ENCODE results near the gene LATS2.
A peak's percentile ranks its signal among the peaks of the same experiment; 100 is the strongest.

Gene LATS2

DNA sequence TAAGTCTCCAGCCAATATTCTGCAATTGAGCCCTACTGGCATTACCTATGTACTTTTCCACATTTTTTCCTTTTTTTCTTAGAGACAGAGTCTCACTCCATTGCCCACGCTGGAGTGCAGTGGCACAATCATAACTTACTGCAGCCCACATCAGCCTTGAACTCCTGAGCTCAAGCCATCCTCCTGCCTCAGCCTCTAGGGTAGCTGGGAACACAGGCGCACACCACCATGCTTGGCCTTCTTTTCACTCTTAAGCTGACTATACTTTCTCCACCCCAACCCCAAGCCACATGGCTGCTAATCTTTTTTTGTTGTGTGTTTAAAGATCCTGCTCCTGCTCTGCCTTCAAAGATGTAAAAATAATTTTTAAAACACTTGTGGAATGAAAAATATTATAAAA is 1.6 kb upstream of the LATS2 start:
- ChIA-PET POLR2A (interaction anchor here (0.7 kb wide), 1 partner anchor 193 kb away, joined by 5 read pairs; no protein-coding TSS in a partner anchor), CTCF (no interaction called here)
- Histone ChIP-seq H3K4me3 (ENCODE audit: low read depth, low read length) (no peak overlapping the region), H3K27ac (ENCODE audit: extremely low read depth, low read depth, low read length) (no peak overlapping the region), H3K36me3 (ENCODE audit: control insufficient read depth in 2 of 2, insufficient read depth in 1 of 2, low read length in 2 of 2) (no peaks in the 10 kb centered on the region; a peak in 1 of 3 replicates), H3K9me3 (ENCODE audit: control insufficient read depth, insufficient read depth, low read depth, low read length) (no peaks in the 10 kb centered on the region), H3K4me1 (ENCODE audit: control insufficient read depth, insufficient read depth, low read length) (peaks cover 5% of the 10 kb centered on the region; the same call in 1 of the 2 replicates)
- TF ChIP-seq HOXA7 (CRISPR knock-in tag; IDR thresholded peaks at IDR 0.05; ENCODE audit: borderline replicate concordance) (no peak), PRDM1 (tag by site-specific recombination; IDR thresholded peaks at IDR 0.05) (0 out of 2 replicates have a peak, but pooled peaks have one; percentile 15), ZNF707 (tag by site-specific recombination; IDR thresholded peaks at IDR 0.05) (no peak), ZNF404 (tag by site-specific recombination; IDR thresholded peaks at IDR 0.05) (no peak), ZNF391 (tag by site-specific recombination; IDR thresholded peaks at IDR 0.05; ENCODE audit: borderline replicate concordance, low read depth) (no peak)
- TF ChIP-seq, protein P1, sequence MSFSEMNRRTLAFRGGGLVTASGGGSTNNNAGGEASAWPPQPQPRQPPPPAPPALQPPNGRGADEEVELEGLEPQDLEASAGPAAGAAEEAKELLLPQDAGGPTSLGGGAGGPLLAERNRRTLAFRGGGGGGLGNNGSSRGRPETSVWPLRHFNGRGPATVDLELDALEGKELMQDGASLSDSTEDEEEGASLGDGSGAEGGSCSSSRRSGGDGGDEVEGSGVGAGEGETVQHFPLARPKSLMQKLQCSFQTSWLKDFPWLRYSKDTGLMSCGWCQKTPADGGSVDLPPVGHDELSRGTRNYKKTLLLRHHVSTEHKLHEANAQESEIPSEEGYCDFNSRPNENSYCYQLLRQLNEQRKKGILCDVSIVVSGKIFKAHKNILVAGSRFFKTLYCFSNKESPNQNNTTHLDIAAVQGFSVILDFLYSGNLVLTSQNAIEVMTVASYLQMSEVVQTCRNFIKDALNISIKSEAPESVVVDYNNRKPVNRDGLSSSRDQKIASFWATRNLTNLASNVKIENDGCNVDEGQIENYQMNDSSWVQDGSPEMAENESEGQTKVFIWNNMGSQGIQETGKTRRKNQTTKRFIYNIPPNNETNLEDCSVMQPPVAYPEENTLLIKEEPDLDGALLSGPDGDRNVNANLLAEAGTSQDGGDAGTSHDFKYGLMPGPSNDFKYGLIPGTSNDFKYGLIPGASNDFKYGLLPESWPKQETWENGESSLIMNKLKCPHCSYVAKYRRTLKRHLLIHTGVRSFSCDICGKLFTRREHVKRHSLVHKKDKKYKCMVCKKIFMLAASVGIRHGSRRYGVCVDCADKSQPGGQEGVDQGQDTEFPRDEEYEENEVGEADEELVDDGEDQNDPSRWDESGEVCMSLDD (tag by site-specific recombination; IDR thresholded peaks at IDR 0.05), result no peak

DNA sequence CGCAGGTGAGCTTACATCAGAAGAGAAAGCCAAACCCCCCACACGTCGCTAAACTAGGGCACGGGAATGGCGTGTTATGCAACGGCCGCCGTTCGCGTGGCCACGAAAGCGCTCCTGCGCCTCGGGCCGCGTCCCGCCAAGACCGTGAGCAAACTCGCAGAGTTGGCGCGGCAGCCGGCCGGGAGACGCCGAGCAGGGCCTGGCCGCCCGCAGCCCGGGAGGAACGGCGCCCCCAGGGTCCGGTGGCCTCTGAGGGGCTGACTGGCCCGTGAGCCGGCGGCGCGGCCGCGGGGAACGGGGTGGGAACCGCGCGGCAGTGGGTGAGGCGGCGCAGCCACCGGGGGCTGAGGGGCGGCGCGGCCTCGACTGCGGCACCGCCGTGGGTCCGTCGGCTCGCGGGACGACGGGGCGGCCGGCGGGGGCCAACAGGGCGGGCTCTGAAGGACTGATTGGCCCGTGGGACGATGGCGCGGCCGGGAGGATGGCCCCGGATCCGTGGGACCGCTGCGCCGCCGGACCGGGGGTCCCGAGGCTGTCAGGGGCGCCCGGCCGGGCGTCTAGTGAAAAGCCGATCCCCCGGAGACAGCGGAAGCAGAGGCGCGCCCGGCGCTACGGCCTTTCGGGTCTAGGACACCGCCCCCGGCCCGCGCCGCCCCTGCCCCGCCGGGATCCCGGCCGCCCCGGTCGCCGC is 903 bp downstream of the LATS2 start:
- peak overlapping the region; percentile 66; the same call in 1 of the 2 replicates for H3K27ac ChIP-seq (ENCODE audit: extremely low read depth, low read depth, low read length)
- no peaks in the 10 kb centered on the region for H3K9me3 ChIP-seq (ENCODE audit: control insufficient read depth, insufficient read depth, low read depth, low read length)
- peak overlapping the region; percentile 72 for H3K4me3 ChIP-seq (ENCODE audit: low read depth, low read length)
- POLR2A ChIA-PET, result interaction anchor here (1.0 to 1.6 kb wide), 2 partner anchors 11 to 116 kb away, joined by 3 to 4 read pairs; partner anchors contain the start of genes MRPL57 and SKA3
- H3K36me3 ChIP-seq (ENCODE audit: control insufficient read depth in 2 of 2, insufficient read depth in 1 of 2, low read length in 2 of 2), result no peaks in the 10 kb centered on the region; a peak in 1 of 3 replicates
- H3K4me1 ChIP-seq (ENCODE audit: control insufficient read depth, insufficient read depth, low read length), result peaks cover 5% of the 10 kb centered on the region; the same call in 1 of the 2 replicates
- CTCF ChIA-PET, result no interaction called here
- TF ChIP-seq ZNF658 (tag by site-specific recombination; IDR thresholded peaks at IDR 0.05) (no peak), GLIS1 (tag by site-specific recombination; IDR thresholded peaks at IDR 0.05) (peak; percentile 35; the same call in 1 of the 2 replicates), ZIC2 (tag by site-specific recombination; IDR thresholded peaks at IDR 0.05) (no peak), ZNF837 (tag by site-specific recombination; IDR thresholded peaks at IDR 0.05) (no peak), ZNF426 (tag by site-specific recombination; IDR thresholded peaks at IDR 0.05) (no peak), KLF7 (tag by site-specific recombination; IDR thresholded peaks at IDR 0.05; ENCODE audit: borderline replicate concordance) (no peak), ZNF404 (tag by site-specific recombination; IDR thresholded peaks at IDR 0.05) (no peak), ZEB2 (tag by site-specific recombination; IDR thresholded peaks at IDR 0.05) (peak; percentile 49; the same call in 1 of the 2 replicates), ZNF600 (tag by site-specific recombination; IDR thresholded peaks at IDR 0.05) (peak; percentile 84; the same call in 1 of the 2 replicates), ZNF629 (tag by site-specific recombination; IDR thresholded peaks at IDR 0.05) (peak; percentile 7; the same call in 1 of the 2 replicates), SP7 (tag by site-specific recombination; IDR thresholded peaks at IDR 0.05) (no peak), ZNF48 (tag by site-specific recombination; IDR thresholded peaks at IDR 0.05) (no peak), GLIS2 (tag by site-specific recombination; IDR thresholded peaks at IDR 0.05) (peak; percentile 53), MYNN (tag by site-specific recombination; IDR thresholded peaks at IDR 0.05; ENCODE audit: borderline replicate concordance) (no peak), ZBTB20 (tag by site-specific recombination; IDR thresholded peaks at IDR 0.05) (peak; percentile 30; the same call in 1 of the 2 replicates), BCL11A (tag by site-specific recombination; IDR thresholded peaks at IDR 0.05; ENCODE audit: low read depth) (no peak)
- TF ChIP-seq, protein P2, sequence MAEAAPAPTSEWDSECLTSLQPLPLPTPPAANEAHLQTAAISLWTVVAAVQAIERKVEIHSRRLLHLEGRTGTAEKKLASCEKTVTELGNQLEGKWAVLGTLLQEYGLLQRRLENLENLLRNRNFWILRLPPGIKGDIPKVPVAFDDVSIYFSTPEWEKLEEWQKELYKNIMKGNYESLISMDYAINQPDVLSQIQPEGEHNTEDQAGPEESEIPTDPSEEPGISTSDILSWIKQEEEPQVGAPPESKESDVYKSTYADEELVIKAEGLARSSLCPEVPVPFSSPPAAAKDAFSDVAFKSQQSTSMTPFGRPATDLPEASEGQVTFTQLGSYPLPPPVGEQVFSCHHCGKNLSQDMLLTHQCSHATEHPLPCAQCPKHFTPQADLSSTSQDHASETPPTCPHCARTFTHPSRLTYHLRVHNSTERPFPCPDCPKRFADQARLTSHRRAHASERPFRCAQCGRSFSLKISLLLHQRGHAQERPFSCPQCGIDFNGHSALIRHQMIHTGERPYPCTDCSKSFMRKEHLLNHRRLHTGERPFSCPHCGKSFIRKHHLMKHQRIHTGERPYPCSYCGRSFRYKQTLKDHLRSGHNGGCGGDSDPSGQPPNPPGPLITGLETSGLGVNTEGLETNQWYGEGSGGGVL (tag by site-specific recombination; IDR thresholded peaks at IDR 0.05), result no peak
- TF ChIP-seq, protein P3, sequence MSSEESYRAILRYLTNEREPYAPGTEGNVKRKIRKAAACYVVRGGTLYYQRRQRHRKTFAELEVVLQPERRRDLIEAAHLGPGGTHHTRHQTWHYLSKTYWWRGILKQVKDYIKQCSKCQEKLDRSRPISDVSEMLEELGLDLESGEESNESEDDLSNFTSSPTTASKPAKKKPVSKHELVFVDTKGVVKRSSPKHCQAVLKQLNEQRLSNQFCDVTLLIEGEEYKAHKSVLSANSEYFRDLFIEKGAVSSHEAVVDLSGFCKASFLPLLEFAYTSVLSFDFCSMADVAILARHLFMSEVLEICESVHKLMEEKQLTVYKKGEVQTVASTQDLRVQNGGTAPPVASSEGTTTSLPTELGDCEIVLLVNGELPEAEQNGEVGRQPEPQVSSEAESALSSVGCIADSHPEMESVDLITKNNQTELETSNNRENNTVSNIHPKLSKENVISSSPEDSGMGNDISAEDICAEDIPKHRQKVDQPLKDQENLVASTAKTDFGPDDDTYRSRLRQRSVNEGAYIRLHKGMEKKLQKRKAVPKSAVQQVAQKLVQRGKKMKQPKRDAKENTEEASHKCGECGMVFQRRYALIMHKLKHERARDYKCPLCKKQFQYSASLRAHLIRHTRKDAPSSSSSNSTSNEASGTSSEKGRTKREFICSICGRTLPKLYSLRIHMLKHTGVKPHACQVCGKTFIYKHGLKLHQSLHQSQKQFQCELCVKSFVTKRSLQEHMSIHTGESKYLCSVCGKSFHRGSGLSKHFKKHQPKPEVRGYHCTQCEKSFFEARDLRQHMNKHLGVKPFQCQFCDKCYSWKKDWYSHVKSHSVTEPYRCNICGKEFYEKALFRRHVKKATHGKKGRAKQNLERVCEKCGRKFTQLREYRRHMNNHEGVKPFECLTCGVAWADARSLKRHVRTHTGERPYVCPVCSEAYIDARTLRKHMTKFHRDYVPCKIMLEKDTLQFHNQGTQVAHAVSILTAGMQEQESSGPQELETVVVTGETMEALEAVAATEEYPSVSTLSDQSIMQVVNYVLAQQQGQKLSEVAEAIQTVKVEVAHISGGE (tag by site-specific recombination; conservative IDR thresholded peaks at IDR 0.05; ENCODE audit: low read depth), result no peak
- TF ChIP-seq, protein P4, sequence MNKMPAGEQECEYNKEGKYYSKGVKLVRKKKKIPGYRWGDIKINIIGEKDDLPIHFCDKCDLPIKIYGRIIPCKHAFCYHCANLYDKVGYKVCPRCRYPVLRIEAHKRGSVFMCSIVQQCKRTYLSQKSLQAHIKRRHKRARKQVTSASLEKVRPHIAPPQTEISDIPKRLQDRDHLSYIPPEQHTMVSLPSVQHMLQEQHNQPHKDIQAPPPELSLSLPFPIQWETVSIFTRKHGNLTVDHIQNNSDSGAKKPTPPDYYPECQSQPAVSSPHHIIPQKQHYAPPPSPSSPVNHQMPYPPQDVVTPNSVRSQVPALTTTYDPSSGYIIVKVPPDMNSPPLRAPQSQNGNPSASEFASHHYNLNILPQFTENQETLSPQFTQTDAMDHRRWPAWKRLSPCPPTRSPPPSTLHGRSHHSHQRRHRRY (tag by site-specific recombination; IDR thresholded peaks at IDR 0.05), result no peak

Measured in HEK293 (cell line).